Trophoblast cell (in vitro differentiated cells and primary cell): Measurements from ENCODE around the gene PCP4L1.
"Not testable (repeated sequence)": the region's sequence is repeated elsewhere in the genome, so short reads cannot be mapped to it uniquely, and the experiment has no call there.

Experiments
- DNase-seq, 2 donors: peaks; one replicate each; pipeline ENCODE4 v3.0.0-alpha.2; 2016
- H2AFZ ChIP-seq: 2 replicates; pipeline ENCODE4 v1.6.1; 2013; ENCODE audit warnings: low read length, moderate library complexity, mild to moderate bottlenecking; ENCODE audit not compliant: insufficient read depth, poor library complexity
- H2AK5ac ChIP-seq: 2 replicates; pipeline ENCODE4 v1.6.1; 2013; ENCODE audit warnings: mild to moderate bottlenecking, low read length
- H2BK120ac ChIP-seq: 2 replicates; pipeline ENCODE4 v1.6.1; 2013; ENCODE audit warnings: low read length, mild to moderate bottlenecking, moderate library complexity; ENCODE audit not compliant: insufficient read depth, poor library complexity
- H2BK12ac ChIP-seq: 2 replicates; pipeline ENCODE4 v1.6.1; 2013; ENCODE audit warnings: mild to moderate bottlenecking, low read length, moderate library complexity
- H2BK5ac ChIP-seq: 2 replicates; pipeline ENCODE4 v1.6.1; 2013; ENCODE audit warnings: low read length, low read depth, moderate library complexity, mild to moderate bottlenecking; ENCODE audit not compliant: poor library complexity
- H3K14ac ChIP-seq: 2 replicates; pipeline ENCODE4 v1.6.1; 2013; ENCODE audit warnings: mild to moderate bottlenecking, low read length
- H3K18ac ChIP-seq: 2 replicates; pipeline ENCODE4 v1.6.1; 2013; ENCODE audit warnings: mild to moderate bottlenecking, low read length
- H3K23ac ChIP-seq: 2 replicates; pipeline ENCODE4 v1.6.1; 2013; ENCODE audit warnings: low read length
- H3K27ac ChIP-seq: 2 replicates; pipeline ENCODE4 v1.5.1; 2013; ENCODE audit warnings: low read depth, mild to moderate bottlenecking, inconsistent platforms, low read length, moderate library complexity
- H3K27me3 ChIP-seq: 2 replicates; pipeline ENCODE4 v1.6.1; 2013; ENCODE audit warnings: inconsistent platforms, mild to moderate bottlenecking, low read length, moderate library complexity; ENCODE audit not compliant: insufficient read depth
- H3K36me3 ChIP-seq, 2 experiments: 1 replicate in 1 of 2; 2 replicates in 1 of 2; pipeline ENCODE4 v1.6.1; 2013; ENCODE audit warnings: low read length in 2 of 2, mild to moderate bottlenecking in 2 of 2, moderate library complexity in 1 of 2; ENCODE audit not compliant: insufficient read depth in 2 of 2, control insufficient read depth in 1 of 2
- H3K4ac ChIP-seq: 2 replicates; pipeline ENCODE4 v1.6.1; 2013; ENCODE audit warnings: low read depth, mild to moderate bottlenecking, low read length, moderate library complexity
- H3K4me1 ChIP-seq, 2 experiments: 1 replicate in 1 of 2; 2 replicates in 1 of 2; pipeline ENCODE4 v1.6.1; 2013; ENCODE audit warnings: low read length in 2 of 2, mild to moderate bottlenecking in 2 of 2, moderate library complexity in 1 of 2; ENCODE audit not compliant: insufficient read depth in 2 of 2, control insufficient read depth in 1 of 2
- H3K4me2 ChIP-seq: 2 replicates; pipeline ENCODE4 v1.6.1; 2013; ENCODE audit warnings: inconsistent platforms, mild to moderate bottlenecking, low read length, moderate library complexity
- H3K4me3 ChIP-seq: 2 replicates; pipeline ENCODE4 v1.5.1; 2013; ENCODE audit warnings: mild to moderate bottlenecking, low read depth, low read length, inconsistent platforms
- H3K79me1 ChIP-seq: one replicate; pipeline ENCODE4 v1.6.1; 2013; ENCODE audit warnings: low read length
- H3K79me2 ChIP-seq: 2 replicates; pipeline ENCODE4 v1.6.1; 2013; ENCODE audit warnings: low read length, mild to moderate bottlenecking; ENCODE audit not compliant: control insufficient read depth, insufficient read depth, poor library complexity
- H3K9ac ChIP-seq: 2 replicates; pipeline ENCODE4 v1.6.1; 2013; ENCODE audit warnings: mild to moderate bottlenecking, low read length
- H3K9me3 ChIP-seq: 2 replicates; pipeline ENCODE4 v1.6.1; 2013; ENCODE audit warnings: low read depth, mild to moderate bottlenecking, control low read depth, inconsistent platforms, low read length; ENCODE audit not compliant: insufficient read depth
- H4K12ac ChIP-seq: 2 replicates; pipeline ENCODE4 v1.6.1; 2013; ENCODE audit warnings: low read depth, mild to moderate bottlenecking, low read length, moderate library complexity
- H4K8ac ChIP-seq: 2 replicates; pipeline ENCODE4 v1.6.1; 2013; ENCODE audit warnings: low read depth, mild to moderate bottlenecking, low read length, moderate library complexity
- H4K91ac ChIP-seq: one replicate; pipeline ENCODE4 v1.6.1; 2013; ENCODE audit warnings: low read depth, mild to moderate bottlenecking, low read length, moderate library complexity
- WGBS: extraction: QIAGEN DNeasy Blood & Tissue Kit; methylation state at CpG from one replicate; pipeline ENCODE4 v1.1.7; 2013; ENCODE audit warnings: missing lambda C conversion rate; ENCODE audit not compliant: insufficient read length, insufficient coverage; ENCODE audit errors: extremely low coverage; 5-methylcytosine and 5-hydroxymethylcytosine counted together

PCP4L1 gene

GRCh38 chr1:161251579-161251978, 7.0 kb upstream of the PCP4L1 start:
- no peak overlapping the region for H2AFZ ChIP-seq
- H3K27ac ChIP-seq: no peak overlapping the region
- H3K4ac ChIP-seq: no peak overlapping the region
- H3K4me2 ChIP-seq: no peak overlapping the region
- no peak overlapping the region for H3K23ac ChIP-seq
- H3K4me1 ChIP-seq: no peaks in the 10 kb centered on the region
- H4K91ac ChIP-seq: no peak overlapping the region
- WGBS: no CpG with 5 or more reads among the region's 8 CpGs
- H3K18ac ChIP-seq: no peak overlapping the region
- H3K9ac ChIP-seq: no peak overlapping the region
- H2BK5ac ChIP-seq: no peak overlapping the region
- no peak overlapping the region for H2BK120ac ChIP-seq
- H3K4me3 ChIP-seq: no peak overlapping the region
- no peak overlapping the region for H2BK12ac ChIP-seq
- no peak overlapping the region for H2AK5ac ChIP-seq
- H3K36me3 ChIP-seq: no peaks in the 10 kb centered on the region
- no peaks in the 10 kb centered on the region for H3K9me3 ChIP-seq
- no peak overlapping the region for H4K12ac ChIP-seq
- H3K79me2 ChIP-seq: no peaks in the 10 kb centered on the region
- no peaks in the 10 kb centered on the region for H3K27me3 ChIP-seq
- H3K14ac ChIP-seq: no peak overlapping the region
- no peaks in the 10 kb centered on the region for H3K79me1 ChIP-seq
- H4K8ac ChIP-seq: no peak overlapping the region
- no peak for DNase-seq

GRCh38 chr1:161255302-161255701, 3.2 kb upstream of the PCP4L1 start:
- H3K4me2 ChIP-seq, H2AFZ ChIP-seq, H3K14ac ChIP-seq, H3K4ac ChIP-seq, H2BK12ac ChIP-seq, H4K8ac ChIP-seq, H3K18ac ChIP-seq, H3K4me3 ChIP-seq, H2AK5ac ChIP-seq, H3K23ac ChIP-seq, H4K12ac ChIP-seq, H3K9me3 ChIP-seq, H3K9ac ChIP-seq, H3K36me3 ChIP-seq, H2BK5ac ChIP-seq, H2BK120ac ChIP-seq, H3K79me2 ChIP-seq, H3K79me1 ChIP-seq, H3K27ac ChIP-seq, H4K91ac ChIP-seq: not testable (repeated sequence)
- no CpG with 5 or more reads among the region's 5 CpGs for WGBS
- Histone ChIP-seq H3K27me3 (peaks cover 13% of the 10 kb centered on the region), H3K4me1 (peaks cover 5 to 10% of the 10 kb centered on the region in 2 experiments)
- DNase-seq: peak in 1 of 2 donors; percentile 53

- not testable (repeated sequence) for H2AK5ac ChIP-seq, H4K12ac ChIP-seq, H3K79me1 ChIP-seq, H2BK5ac ChIP-seq, H2AFZ ChIP-seq, H3K18ac ChIP-seq, H2BK12ac ChIP-seq, H3K79me2 ChIP-seq, H3K9me3 ChIP-seq, H4K91ac ChIP-seq, H3K4ac ChIP-seq, H3K23ac ChIP-seq, H3K27ac ChIP-seq, H3K36me3 ChIP-seq, H3K4me2 ChIP-seq, H3K4me3 ChIP-seq, H3K14ac ChIP-seq, H2BK120ac ChIP-seq, H3K9ac ChIP-seq, H4K8ac ChIP-seq
- H3K27me3 ChIP-seq: peaks cover 15% of the 10 kb centered on the region
- no CpG with 5 or more reads among the region's 4 CpGs for WGBS
- peaks cover 5 to 10% of the 10 kb centered on the region in 2 experiments for H3K4me1 ChIP-seq
- DNase-seq: peak in 1 of 2 donors; percentile 54
These were observed 2.5 kb upstream of the PCP4L1 start for GRCh38 chr1:161255955-161256520.

GRCh38 chr1:161257109-161257508, 1.4 kb upstream of the PCP4L1 start:
- not testable (repeated sequence) for H3K9me3 ChIP-seq, H3K23ac ChIP-seq, H4K8ac ChIP-seq, H2BK5ac ChIP-seq, DNase-seq, H3K27ac ChIP-seq, H4K91ac ChIP-seq, H2BK120ac ChIP-seq, H4K12ac ChIP-seq, H2AK5ac ChIP-seq, H3K79me2 ChIP-seq, H2BK12ac ChIP-seq, H3K18ac ChIP-seq, H3K36me3 ChIP-seq, H2AFZ ChIP-seq, H3K4me3 ChIP-seq, H3K79me1 ChIP-seq, H3K4me2 ChIP-seq, H3K4ac ChIP-seq, H3K9ac ChIP-seq, H3K14ac ChIP-seq
- WGBS: no CpG with 5 or more reads among the region's 5 CpGs
- Histone ChIP-seq H3K27me3 (peaks cover 15% of the 10 kb centered on the region), H3K4me1 (peaks cover 5 to 10% of the 10 kb centered on the region in 2 experiments)
